GM23338 (cell line): Measurements from ENCODE around the gene MT1HL1. TPM values are rescaled to one million over a fixed set of nuclear protein-coding genes. Genes with fewer than 3 reads are reported as not detected.

Experiments
- ATAC-seq: fragments of 200-7000 bp; cut with Tn5 transposase; 3 replicates; pipeline ENCODE4 v1.9.1; 2020
- DNase-seq: peaks from one replicate; pipeline ENCODE4 v3.0.0-alpha.2; 2015; ENCODE audit warnings: low spot score
- H2AFZ ChIP-seq: fragments of 200-600 bp; sonication (generic); 2 replicates; pipeline ENCODE4 v1.8.0; 2016; ENCODE audit warnings: antibody characterized with exemption, mild to moderate bottlenecking, moderate library complexity
- H3F3A ChIP-seq: fragments of 200-600 bp; sonication (generic); replicated peaks from 2 replicates; pipeline ENCODE4 v1.8.0; 2017; ENCODE audit warnings: antibody characterized with exemption, mixed run types, low read depth
- H3K27ac ChIP-seq: fragments of 200-600 bp; sonication (generic); 2 replicates; pipeline ENCODE4 v1.6.1; 2016; ENCODE audit warnings: low read depth
- H3K27me3 ChIP-seq: fragments of 200-600 bp; sonication (generic); 2 replicates; pipeline ENCODE4 v1.8.0; 2016; ENCODE audit warnings: mild to moderate bottlenecking, mixed run types, moderate library complexity; ENCODE audit not compliant: insufficient read depth
- H3K36me3 ChIP-seq: fragments of 200-600 bp; sonication (generic); 2 replicates; pipeline ENCODE4 v1.8.0; 2016; ENCODE audit warnings: mild to moderate bottlenecking; ENCODE audit not compliant: insufficient read depth
- H3K4me1 ChIP-seq: fragments of 200-600 bp; sonication (generic); 2 replicates; pipeline ENCODE4 v1.8.0; 2016; ENCODE audit warnings: mild to moderate bottlenecking, moderate library complexity; ENCODE audit not compliant: insufficient read depth
- H3K4me2 ChIP-seq: fragments of 200-600 bp; sonication (generic); 2 replicates; pipeline ENCODE4 v1.7.1; 2017; ENCODE audit warnings: mixed run types
- H3K4me3 ChIP-seq: fragments of 200-600 bp; sonication (generic); 2 replicates; pipeline ENCODE4 v1.6.1; 2016; ENCODE audit warnings: mixed run types
- H3K79me2 ChIP-seq: fragments of 200-600 bp; sonication (generic); replicated peaks from 2 replicates; pipeline ENCODE4 v1.8.0; 2017; ENCODE audit warnings: mild to moderate bottlenecking; ENCODE audit not compliant: insufficient read depth
- H3K9me2 ChIP-seq: fragments of 200-600 bp; sonication (generic); 2 replicates; pipeline ENCODE4 v1.8.0; 2017; ENCODE audit not compliant: insufficient read depth
- H4K20me1 ChIP-seq: fragments of 200-600 bp; sonication (generic); replicated peaks from 2 replicates; pipeline ENCODE4 v1.8.0; 2017; ENCODE audit warnings: mild to moderate bottlenecking; ENCODE audit not compliant: insufficient read depth
- H3K27ac Mint-ChIP-seq: 2 replicates; pipeline ENCODE4 v1.8.0; 2020; ENCODE audit warnings: inconsistent platforms, mild to moderate bottlenecking, moderate library complexity, mixed read lengths
- H3K27me3 Mint-ChIP-seq: 3 replicates; pipeline ENCODE4 v1.8.0; 2022; ENCODE audit warnings: low read depth, mild to moderate bottlenecking, moderate library complexity, mixed read lengths, inconsistent platforms; ENCODE audit not compliant: insufficient read depth, poor library complexity
- H3K36me3 Mint-ChIP-seq: 3 replicates; pipeline ENCODE4 v1.8.0; 2021; ENCODE audit warnings: low read depth, mild to moderate bottlenecking, inconsistent platforms, moderate library complexity, mixed read lengths
- H3K4me1 Mint-ChIP-seq: 3 replicates; pipeline ENCODE4 v1.8.0; 2020; ENCODE audit warnings: mild to moderate bottlenecking, inconsistent platforms, mixed read lengths
- H3K4me3 Mint-ChIP-seq: 3 replicates; pipeline ENCODE4 v1.8.0; 2021; ENCODE audit warnings: moderate library complexity, mild to moderate bottlenecking, inconsistent platforms, mixed read lengths
- H3K9me3 Mint-ChIP-seq: 3 replicates; pipeline ENCODE4 v1.8.0; 2020; ENCODE audit warnings: moderate library complexity, mild to moderate bottlenecking, inconsistent platforms, mixed read lengths
- CREB1 ChIP-seq: fragments of 250-450 bp; sonication (Bioruptor Pico); IDR thresholded peaks from 2 replicates; pipeline ENCODE4 v1.5.0; 2020; ENCODE audit warnings: low read depth, mild to moderate bottlenecking, moderate library complexity
- EZH2 ChIP-seq: fragments of 200-600 bp; sonication (generic); IDR thresholded peaks from one replicate; pipeline ENCODE4 v1.8.0; 2017; ENCODE audit warnings: antibody characterized with exemption, mild to moderate bottlenecking, low read depth; ENCODE audit not compliant: unreplicated experiment
- ZNF114 ChIP-seq: fragments of 250-450 bp; sonication (Bioruptor Pico); IDR thresholded peaks from 2 replicates; pipeline ENCODE4 v1.5.0; 2020; ENCODE audit warnings: mild to moderate bottlenecking, moderate library complexity
- polyA plus RNA-seq: library from polyadenylated mRNA; unstranded; fragments of >200 nt; fragmentation: Nextera tagmentation; extraction: Ambion mirVana; gene quantifications from 2 replicates; pipeline ENCODE4 v1.2.1, GENCODE V29; 2016
- total RNA-seq: library from RNA; depleted of rRNA; stranded (reverse); fragments of >200 nt; shearing (Covaris generic); gene quantifications from 2 replicates; pipeline ENCODE4 v1.2.3, GENCODE V29; 2014
- TF ChIP-seq, protein P1 (sequence below): IDR thresholded peaks from one replicate; pipeline ENCODE4 v1.6.1; 2018; ENCODE audit warnings: antibody characterized with exemption; ENCODE audit not compliant: unreplicated experiment
- TF ChIP-seq, protein P2 (sequence below), 2 experiments: fragments of 200-600 bp in 1 of 2; sonication (generic) in 1 of 2; conservative IDR thresholded peaks; 2 replicates each; pipeline versions ENCODE4 v1.5.1 to v1.6.1; 2016 to 2017; ENCODE audit warnings: antibody characterized with exemption in 2 of 2, low read depth in 2 of 2, mild to moderate bottlenecking in 2 of 2, moderate library complexity in 1 of 2

Gene MT1HL1
- total and polyA plus RNA-seq, 2 experiments from 2014 or later, result not detected

DNA sequence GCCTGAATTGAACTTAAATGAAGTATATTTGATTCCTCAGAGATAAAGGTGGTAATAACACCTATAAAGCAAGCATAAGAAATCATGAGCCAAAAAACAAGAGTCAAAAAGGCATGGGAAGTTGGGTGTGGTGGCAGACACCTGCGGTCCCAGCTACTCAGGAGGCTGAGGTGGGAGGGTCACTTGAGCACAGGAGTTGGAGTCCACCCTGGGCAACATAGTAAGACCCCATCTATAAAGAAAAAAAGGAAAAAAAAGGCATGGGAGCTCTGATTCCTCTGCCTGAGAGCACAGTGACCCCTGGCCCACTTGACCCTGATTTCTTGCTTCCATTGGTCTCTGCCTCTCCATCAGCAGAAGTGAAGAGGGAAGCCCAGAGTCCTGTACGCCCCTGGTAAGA lies 40.3 kb downstream of the MT1HL1 start:
- Histone ChIP-seq H3K27me3 (no peaks in the 10 kb centered on the region), H3F3A (no peaks in the 10 kb centered on the region), H3K36me3 (no peaks in the 10 kb centered on the region), H3K4me1 (no peaks in the 10 kb centered on the region), H3K9me2 (peaks cover 11% of the 10 kb centered on the region), H3K27ac (no peak overlapping the region), H2AFZ (no peak overlapping the region), H3K4me2 (no peak overlapping the region), H4K20me1 (no peaks in the 10 kb centered on the region), H3K4me3 (no peak overlapping the region), H3K79me2 (no peaks in the 10 kb centered on the region)
- Mint-ChIP-seq H3K4me3 (no peak overlapping the region), H3K27ac (no peak overlapping the region), H3K36me3 (peaks cover 6% of the 10 kb centered on the region), H3K4me1 (no peaks in the 10 kb centered on the region; the same call in 2 of the 3 replicates), H3K27me3 (peaks cover 13% of the 10 kb centered on the region), H3K9me3 (peaks cover 15% of the 10 kb centered on the region)
- TF ChIP-seq, protein P1, sequence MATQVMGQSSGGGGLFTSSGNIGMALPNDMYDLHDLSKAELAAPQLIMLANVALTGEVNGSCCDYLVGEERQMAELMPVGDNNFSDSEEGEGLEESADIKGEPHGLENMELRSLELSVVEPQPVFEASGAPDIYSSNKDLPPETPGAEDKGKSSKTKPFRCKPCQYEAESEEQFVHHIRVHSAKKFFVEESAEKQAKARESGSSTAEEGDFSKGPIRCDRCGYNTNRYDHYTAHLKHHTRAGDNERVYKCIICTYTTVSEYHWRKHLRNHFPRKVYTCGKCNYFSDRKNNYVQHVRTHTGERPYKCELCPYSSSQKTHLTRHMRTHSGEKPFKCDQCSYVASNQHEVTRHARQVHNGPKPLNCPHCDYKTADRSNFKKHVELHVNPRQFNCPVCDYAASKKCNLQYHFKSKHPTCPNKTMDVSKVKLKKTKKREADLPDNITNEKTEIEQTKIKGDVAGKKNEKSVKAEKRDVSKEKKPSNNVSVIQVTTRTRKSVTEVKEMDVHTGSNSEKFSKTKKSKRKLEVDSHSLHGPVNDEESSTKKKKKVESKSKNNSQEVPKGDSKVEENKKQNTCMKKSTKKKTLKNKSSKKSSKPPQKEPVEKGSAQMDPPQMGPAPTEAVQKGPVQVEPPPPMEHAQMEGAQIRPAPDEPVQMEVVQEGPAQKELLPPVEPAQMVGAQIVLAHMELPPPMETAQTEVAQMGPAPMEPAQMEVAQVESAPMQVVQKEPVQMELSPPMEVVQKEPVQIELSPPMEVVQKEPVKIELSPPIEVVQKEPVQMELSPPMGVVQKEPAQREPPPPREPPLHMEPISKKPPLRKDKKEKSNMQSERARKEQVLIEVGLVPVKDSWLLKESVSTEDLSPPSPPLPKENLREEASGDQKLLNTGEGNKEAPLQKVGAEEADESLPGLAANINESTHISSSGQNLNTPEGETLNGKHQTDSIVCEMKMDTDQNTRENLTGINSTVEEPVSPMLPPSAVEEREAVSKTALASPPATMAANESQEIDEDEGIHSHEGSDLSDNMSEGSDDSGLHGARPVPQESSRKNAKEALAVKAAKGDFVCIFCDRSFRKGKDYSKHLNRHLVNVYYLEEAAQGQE, result no peak
- DNase-seq, result no peak
- no peak for ATAC-seq

DNA sequence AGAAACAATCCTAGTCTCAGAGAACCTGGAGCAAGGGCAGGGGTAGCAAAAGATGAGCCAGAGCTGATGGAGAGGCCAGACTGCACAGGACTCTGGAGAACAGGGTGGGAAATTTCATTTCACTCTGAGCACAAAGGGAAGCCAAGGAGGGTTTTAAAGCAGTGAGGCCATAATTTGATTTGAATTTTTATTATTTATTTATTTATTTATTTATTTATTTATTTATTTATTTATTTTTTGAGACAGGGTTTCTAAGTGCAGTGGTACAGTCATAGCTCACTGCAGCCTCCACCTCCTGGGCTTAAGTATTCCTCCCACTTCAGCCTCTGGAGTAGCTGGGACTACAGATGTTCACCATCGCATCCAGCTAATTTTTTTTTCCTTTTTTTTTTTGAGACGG lies 45.1 kb downstream of the MT1HL1 start:
- H3K4me3 Mint-ChIP-seq, result no peak overlapping the region
- Histone ChIP-seq H4K20me1 (no peaks in the 10 kb centered on the region), H3K36me3 (no peaks in the 10 kb centered on the region), H3K9me2 (no peaks in the 10 kb centered on the region; the same call in 1 of the 2 replicates), H3K4me3 (no peak overlapping the region), H3F3A (no peaks in the 10 kb centered on the region), H3K27me3 (no peaks in the 10 kb centered on the region), H3K4me1 (no peaks in the 10 kb centered on the region), H2AFZ (no peak overlapping the region), H3K27ac (no peak overlapping the region), H3K4me2 (no peak overlapping the region), H3K79me2 (no peaks in the 10 kb centered on the region)
- ATAC-seq (no peak), DNase-seq (no peak)
- peaks cover 18% of the 10 kb centered on the region for H3K9me3 Mint-ChIP-seq
- H3K36me3 Mint-ChIP-seq, result peaks cover 6% of the 10 kb centered on the region
- H3K27ac Mint-ChIP-seq, result no peak overlapping the region
- no peaks in the 10 kb centered on the region for H3K4me1 Mint-ChIP-seq
- TF ChIP-seq EZH2, result no peak
- TF ChIP-seq CREB1 (CRISPR knock-in tag), result no peak
- no peak for TF ChIP-seq ZNF114 (CRISPR knock-in tag)
- TF ChIP-seq, protein P2, sequence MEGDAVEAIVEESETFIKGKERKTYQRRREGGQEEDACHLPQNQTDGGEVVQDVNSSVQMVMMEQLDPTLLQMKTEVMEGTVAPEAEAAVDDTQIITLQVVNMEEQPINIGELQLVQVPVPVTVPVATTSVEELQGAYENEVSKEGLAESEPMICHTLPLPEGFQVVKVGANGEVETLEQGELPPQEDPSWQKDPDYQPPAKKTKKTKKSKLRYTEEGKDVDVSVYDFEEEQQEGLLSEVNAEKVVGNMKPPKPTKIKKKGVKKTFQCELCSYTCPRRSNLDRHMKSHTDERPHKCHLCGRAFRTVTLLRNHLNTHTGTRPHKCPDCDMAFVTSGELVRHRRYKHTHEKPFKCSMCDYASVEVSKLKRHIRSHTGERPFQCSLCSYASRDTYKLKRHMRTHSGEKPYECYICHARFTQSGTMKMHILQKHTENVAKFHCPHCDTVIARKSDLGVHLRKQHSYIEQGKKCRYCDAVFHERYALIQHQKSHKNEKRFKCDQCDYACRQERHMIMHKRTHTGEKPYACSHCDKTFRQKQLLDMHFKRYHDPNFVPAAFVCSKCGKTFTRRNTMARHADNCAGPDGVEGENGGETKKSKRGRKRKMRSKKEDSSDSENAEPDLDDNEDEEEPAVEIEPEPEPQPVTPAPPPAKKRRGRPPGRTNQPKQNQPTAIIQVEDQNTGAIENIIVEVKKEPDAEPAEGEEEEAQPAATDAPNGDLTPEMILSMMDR (conservative IDR thresholded peaks at IDR 0.05; ENCODE audit: low read depth in 2 of 2), result no peak
- peaks cover 4% of the 10 kb centered on the region for H3K27me3 Mint-ChIP-seq
